ENCODE results near the gene SESN1. TPM values are rescaled to one million over a fixed set of nuclear protein-coding genes. Genes with fewer than 3 reads are reported as not detected.

SESN1 gene
- total RNA-seq, 1 experiment from 2014 or later = 17.5 TPM

DNA sequence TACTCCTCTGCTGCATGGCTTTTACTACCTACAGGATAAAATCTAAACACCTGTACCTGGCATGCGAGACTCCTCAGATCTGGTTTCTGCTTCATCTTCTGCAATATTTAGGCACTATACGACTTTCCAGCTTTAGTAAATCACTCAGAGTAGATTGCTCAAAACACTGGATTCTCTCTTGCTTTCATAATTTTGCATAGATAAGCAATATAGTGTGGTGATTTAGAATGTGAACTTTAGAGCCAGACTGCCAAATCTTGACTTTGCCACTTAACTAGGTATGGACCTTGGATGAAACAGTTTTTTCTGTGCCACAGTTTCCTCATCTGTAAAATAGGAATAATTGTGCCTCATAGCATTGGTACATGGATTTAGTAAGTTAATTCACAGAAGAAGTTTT, 29.6 kb upstream of the SESN1 start:
- Histone ChIP-seq H4K5ac (ENCODE audit: insufficient read length, low read depth, low read length) (no peak overlapping the region), H2BK15ac (ENCODE audit: low read depth, low read length) (no peak overlapping the region), H4K8ac (replicated peaks; ENCODE audit: insufficient read length, low read depth, low read length) (no peak overlapping the region), H3K27me3 (ENCODE audit: insufficient read depth, low read length) (no peaks in the 10 kb centered on the region), H2AK5ac (ENCODE audit: insufficient read length, low read length) (no peak overlapping the region), H3T11ph (ENCODE audit: low read length) (no peak overlapping the region), H2BK120ac (ENCODE audit: low read depth, low read length, poor library complexity, severe bottlenecking) (no peak overlapping the region), H4K91ac (ENCODE audit: insufficient read length, low read depth, low read length) (no peak overlapping the region), H3K79me2 (ENCODE audit: insufficient read depth, low read length) (no peaks in the 10 kb centered on the region), H3K4ac (ENCODE audit: low read depth, low read length) (no peak overlapping the region), H3K27ac (ENCODE audit: insufficient read length, low read depth, low read length) (no peak overlapping the region), H3K4me2 (ENCODE audit: insufficient read depth, insufficient read length, low read length) (no peak overlapping the region), H3K56ac (ENCODE audit: insufficient read length, low read depth, low read length) (no peak overlapping the region), H2BK12ac (ENCODE audit: insufficient read length, low read depth, low read length) (no peak overlapping the region), H2BK5ac (ENCODE audit: insufficient read length, low read length) (no peak overlapping the region), H3K23me2 (ENCODE audit: insufficient read length, low read depth, low read length, poor library complexity, severe bottlenecking) (no peaks in the 10 kb centered on the region), H4K20me1 (ENCODE audit: control insufficient read depth, insufficient read depth, insufficient read length) (no peaks in the 10 kb centered on the region), H2BK20ac (ENCODE audit: low read depth, low read length, poor library complexity, severe bottlenecking) (no peak overlapping the region), H3K4me1 (ENCODE audit: insufficient read depth, low read length) (no peaks in the 10 kb centered on the region), H3K79me1 (ENCODE audit: insufficient read depth, low read depth, low read length, poor library complexity, severe bottlenecking) (no peaks in the 10 kb centered on the region), H3K18ac (ENCODE audit: insufficient read length, low read depth, low read length) (no peak overlapping the region), H2AFZ (ENCODE audit: low read length) (no peak overlapping the region), H3K23ac (ENCODE audit: insufficient read length, low read depth, low read length) (no peak overlapping the region), H3K9me3 (ENCODE audit: control insufficient read depth, low read depth, low read length) (no peaks in the 10 kb centered on the region), H3K14ac (ENCODE audit: insufficient read depth, low read length) (no peak overlapping the region), H3K9ac (ENCODE audit: extremely low read depth, insufficient read length, low read length) (no peak overlapping the region)
- Mint-ChIP-seq H3K27me3 (ENCODE audit: low read depth) (no peaks in the 10 kb centered on the region), H3K27ac (no peak overlapping the region), H3K9me3 (no peaks in the 10 kb centered on the region), H3K36me3 (ENCODE audit: insufficient read depth in 1 of 3, low read depth in 3 of 3) (no peaks in the 10 kb centered on the region), H3K4me1 (peaks cover 0 to 3% of the 10 kb centered on the region in 2 experiments; a peak in 1 of 4 replicates), H3K4me3 (no peak overlapping the region)
- no CpG with 5 or more reads among the region's 2 CpGs for WGBS (ENCODE audit: extremely low coverage, insufficient read length, low lambda C conversion rate)
- no peak for DNase-seq
- TF ChIP-seq, protein P1, sequence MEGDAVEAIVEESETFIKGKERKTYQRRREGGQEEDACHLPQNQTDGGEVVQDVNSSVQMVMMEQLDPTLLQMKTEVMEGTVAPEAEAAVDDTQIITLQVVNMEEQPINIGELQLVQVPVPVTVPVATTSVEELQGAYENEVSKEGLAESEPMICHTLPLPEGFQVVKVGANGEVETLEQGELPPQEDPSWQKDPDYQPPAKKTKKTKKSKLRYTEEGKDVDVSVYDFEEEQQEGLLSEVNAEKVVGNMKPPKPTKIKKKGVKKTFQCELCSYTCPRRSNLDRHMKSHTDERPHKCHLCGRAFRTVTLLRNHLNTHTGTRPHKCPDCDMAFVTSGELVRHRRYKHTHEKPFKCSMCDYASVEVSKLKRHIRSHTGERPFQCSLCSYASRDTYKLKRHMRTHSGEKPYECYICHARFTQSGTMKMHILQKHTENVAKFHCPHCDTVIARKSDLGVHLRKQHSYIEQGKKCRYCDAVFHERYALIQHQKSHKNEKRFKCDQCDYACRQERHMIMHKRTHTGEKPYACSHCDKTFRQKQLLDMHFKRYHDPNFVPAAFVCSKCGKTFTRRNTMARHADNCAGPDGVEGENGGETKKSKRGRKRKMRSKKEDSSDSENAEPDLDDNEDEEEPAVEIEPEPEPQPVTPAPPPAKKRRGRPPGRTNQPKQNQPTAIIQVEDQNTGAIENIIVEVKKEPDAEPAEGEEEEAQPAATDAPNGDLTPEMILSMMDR (conservative IDR thresholded peaks at IDR 0.05) = no peak

Data from H9 (cell line).